IPS DF 4.7 (cell line): Measurements from ENCODE around the gene OR7A5.
"Not testable (repeated sequence)": the region's sequence is repeated elsewhere in the genome, so short reads cannot be mapped to it uniquely, and the experiment has no call there.

Experiments
- DNase-seq: peaks from one replicate; pipeline ENCODE4 v3.0.0-alpha.2; 2013; ENCODE audit warnings: low spot score; ENCODE audit errors: extremely low read depth

OR7A5 gene

GRCh38 chr19:14785102-14785793 lies 49.7 kb downstream of the OR7A5 start:
- DNase-seq, result not testable (repeated sequence)

GRCh38 chr19:14784730-14785101 lies 50.3 kb downstream of the OR7A5 start:
- DNase-seq, result not testable (repeated sequence)

- DNase-seq, result not testable (repeated sequence)
Observed at GRCh38 chr19:14783410-14783998, 51.5 kb downstream of the OR7A5 start.

- DNase-seq, result no peak
Observed at GRCh38 chr19:14782626-14783409, 52.2 kb downstream of the OR7A5 start.

GRCh38 chr19:14781713-14782536 lies 53.1 kb downstream of the OR7A5 start:
- DNase-seq, result not testable (repeated sequence)

GRCh38 chr19:14780622-14781225 lies 54.3 kb downstream of the OR7A5 start:
- DNase-seq, result not testable (repeated sequence)

- no peak for DNase-seq
Observed at GRCh38 chr19:14779151-14779550, 55.8 kb downstream of the OR7A5 start.

- not testable (repeated sequence) for DNase-seq
Observed at GRCh38 chr19:14778110-14778845, 56.7 kb downstream of the OR7A5 start, which contains the start of gene ADGRE2. Gene ADGRE2, minus strand, starts transcription at chr19:14778560. Its CDS starts 1,804 bp downstream, at chr19:14776756.

GRCh38 chr19:14777645-14778044 lies 57.3 kb downstream of the OR7A5 start:
- DNase-seq, result not testable (repeated sequence)
